Bronchial epithelial cell (primary cell): ENCODE measurements around the gene OR2AT4. TPM values are rescaled to one million over a fixed set of nuclear protein-coding genes. Genes with fewer than 3 reads are reported as not detected.
"Not testable (repeated sequence)": the region's sequence is repeated elsewhere in the genome, so short reads cannot be mapped to it uniquely, and the experiment has no call there.

Experiments used
- DNase-seq: peaks from one replicate; pipeline ENCODE4 v3.0.0-alpha.2; 2010; ENCODE audit warnings: low read depth
- FAIRE-seq: peaks from 2 replicates; lab custom pipeline; 2011; peaks lifted over from hg19 to GRCh38; lab: Jason Lieb, UNC
- H3K27me3 ChIP-seq: 2 replicates; pipeline ENCODE4 v1.5.1; 2011; ENCODE audit warnings: low read length; ENCODE audit not compliant: control insufficient read depth, insufficient read depth
- H3K36me3 ChIP-seq: 2 replicates; pipeline ENCODE4 v1.5.1; 2011; ENCODE audit warnings: low read length; ENCODE audit not compliant: control insufficient read depth, insufficient read depth
- H3K4me3 ChIP-seq: 2 replicates; pipeline ENCODE4 v1.5.1; 2011; ENCODE audit warnings: mild to moderate bottlenecking, low read depth, low read length, control low read depth
- total RNA-seq: library from RNA; depleted of rRNA; stranded (reverse); fragments of >200 nt; gene quantifications from 2 replicates; pipeline ENCODE4 v1.2.1, GENCODE V29; 2014
- TF ChIP-seq, protein P1 (sequence below): IDR thresholded peaks from 2 replicates; pipeline ENCODE4 v1.5.1; 2011; ENCODE audit warnings: mild to moderate bottlenecking, moderate library complexity, low read length, control low read depth, inconsistent platforms; ENCODE audit not compliant: insufficient read depth, severe bottlenecking

Gene OR2AT4
- total RNA-seq, 1 donor from 2014 or later, result not detected

DNA sequence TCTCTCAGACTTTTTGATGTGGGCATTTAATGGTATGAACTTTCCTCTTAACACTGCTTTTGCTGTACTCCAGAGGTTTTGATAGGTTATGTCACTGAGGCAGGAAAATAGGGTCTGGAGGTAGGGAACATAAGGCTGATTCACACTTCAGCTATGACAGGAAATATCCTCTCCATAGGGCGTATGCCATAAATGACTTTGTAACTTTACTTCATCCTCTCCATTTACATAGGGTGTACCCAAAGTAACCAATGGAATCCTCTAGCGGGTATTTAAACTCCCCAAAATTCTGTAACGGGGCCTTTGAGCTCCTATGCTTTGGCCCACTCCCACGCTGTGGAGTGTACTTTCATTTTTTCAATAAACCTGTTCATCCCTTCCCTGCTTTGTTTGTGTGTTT lies 49.5 kb downstream of the OR2AT4 start:
- no peak for FAIRE-seq
- no peak for DNase-seq
- Histone ChIP-seq H3K36me3 (no peaks in the 10 kb centered on the region), H3K4me3 (no peak overlapping the region), H3K27me3 (peaks cover 2% of the 10 kb centered on the region)
- TF ChIP-seq, protein P1, sequence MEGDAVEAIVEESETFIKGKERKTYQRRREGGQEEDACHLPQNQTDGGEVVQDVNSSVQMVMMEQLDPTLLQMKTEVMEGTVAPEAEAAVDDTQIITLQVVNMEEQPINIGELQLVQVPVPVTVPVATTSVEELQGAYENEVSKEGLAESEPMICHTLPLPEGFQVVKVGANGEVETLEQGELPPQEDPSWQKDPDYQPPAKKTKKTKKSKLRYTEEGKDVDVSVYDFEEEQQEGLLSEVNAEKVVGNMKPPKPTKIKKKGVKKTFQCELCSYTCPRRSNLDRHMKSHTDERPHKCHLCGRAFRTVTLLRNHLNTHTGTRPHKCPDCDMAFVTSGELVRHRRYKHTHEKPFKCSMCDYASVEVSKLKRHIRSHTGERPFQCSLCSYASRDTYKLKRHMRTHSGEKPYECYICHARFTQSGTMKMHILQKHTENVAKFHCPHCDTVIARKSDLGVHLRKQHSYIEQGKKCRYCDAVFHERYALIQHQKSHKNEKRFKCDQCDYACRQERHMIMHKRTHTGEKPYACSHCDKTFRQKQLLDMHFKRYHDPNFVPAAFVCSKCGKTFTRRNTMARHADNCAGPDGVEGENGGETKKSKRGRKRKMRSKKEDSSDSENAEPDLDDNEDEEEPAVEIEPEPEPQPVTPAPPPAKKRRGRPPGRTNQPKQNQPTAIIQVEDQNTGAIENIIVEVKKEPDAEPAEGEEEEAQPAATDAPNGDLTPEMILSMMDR, result no peak

DNA sequence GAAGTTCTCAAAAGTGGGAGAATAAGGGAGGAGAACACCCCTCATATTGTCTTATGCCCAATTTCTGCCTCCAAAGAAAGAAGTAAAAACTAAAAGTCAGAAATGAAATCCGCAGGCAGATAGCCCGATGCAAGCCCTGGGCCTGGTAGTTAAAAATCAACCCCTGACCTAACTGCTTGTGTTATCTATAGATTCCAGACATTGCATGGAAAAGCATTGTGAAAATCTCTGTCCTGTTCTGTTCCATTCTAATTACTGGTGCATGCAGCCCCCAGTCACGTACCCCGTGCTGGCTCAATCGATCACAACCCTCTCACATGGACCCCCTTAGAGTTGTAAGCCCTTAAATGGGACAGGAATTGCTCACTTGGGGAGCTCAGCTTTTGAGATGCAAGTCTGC lies 50.0 kb downstream of the OR2AT4 start:
- not testable (repeated sequence) for H3K36me3 ChIP-seq, DNase-seq, FAIRE-seq, H3K27me3 ChIP-seq, H3K4me3 ChIP-seq

DNA sequence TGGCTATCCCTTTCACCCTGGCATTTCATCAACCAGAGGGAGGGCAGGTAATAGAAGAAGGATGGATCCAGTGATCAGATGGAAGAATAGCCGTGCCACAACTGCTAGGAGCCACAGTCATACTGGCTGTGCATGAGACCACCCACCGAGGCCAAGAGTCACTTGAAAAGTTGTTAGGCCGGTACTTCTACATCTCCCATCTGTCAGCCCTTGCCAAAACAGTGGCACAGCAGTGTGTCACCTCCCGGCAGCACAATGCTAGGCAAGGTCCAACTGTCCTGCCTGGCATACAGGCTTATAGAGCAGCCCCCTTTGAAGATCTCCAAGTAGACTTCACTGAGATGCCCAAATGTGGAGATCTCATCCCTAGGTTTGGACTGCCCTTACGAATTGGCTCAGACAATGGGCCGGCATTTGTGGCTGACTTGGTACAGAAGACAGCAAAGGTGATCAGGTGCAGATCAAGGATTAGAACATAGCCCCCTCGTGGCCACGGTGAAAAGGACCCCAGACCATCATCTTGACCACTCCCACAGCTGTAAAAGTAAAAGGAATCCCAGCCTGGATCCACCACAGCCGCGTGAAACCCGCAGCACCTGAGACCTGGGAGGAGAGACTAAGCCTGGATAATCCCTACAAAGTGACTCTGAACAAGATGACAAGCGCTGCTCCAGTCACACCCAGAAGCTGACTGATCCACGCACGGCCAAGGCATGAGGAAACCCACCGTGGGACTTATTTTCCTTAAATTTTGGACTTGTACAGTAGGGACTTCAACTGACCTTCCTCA lies 52.1 kb downstream of the OR2AT4 start:
- H3K4me3 ChIP-seq, DNase-seq, FAIRE-seq, H3K36me3 ChIP-seq, H3K27me3 ChIP-seq: not testable (repeated sequence)

DNA sequence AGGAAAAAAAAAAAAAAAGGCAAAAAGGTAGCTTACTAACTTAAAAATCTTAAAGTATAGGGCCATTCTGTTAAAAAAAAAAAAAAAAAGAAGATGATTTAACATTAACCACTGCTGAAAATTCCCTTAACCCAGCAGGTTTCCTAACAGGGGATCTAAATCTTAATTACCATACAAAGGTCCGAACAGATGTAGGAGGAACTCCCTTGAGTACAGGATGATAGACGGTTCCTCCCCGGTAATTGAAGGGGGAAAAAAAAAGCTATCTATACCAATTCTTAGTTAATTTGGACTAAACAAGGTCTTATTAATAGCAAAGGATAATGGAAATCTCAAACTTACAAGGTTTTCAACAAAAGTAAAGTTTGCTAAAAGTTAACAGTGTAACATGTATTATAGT lies 54.9 kb downstream of the OR2AT4 start:
- FAIRE-seq, H3K27me3 ChIP-seq, DNase-seq, H3K36me3 ChIP-seq, H3K4me3 ChIP-seq: not testable (repeated sequence)

DNA sequence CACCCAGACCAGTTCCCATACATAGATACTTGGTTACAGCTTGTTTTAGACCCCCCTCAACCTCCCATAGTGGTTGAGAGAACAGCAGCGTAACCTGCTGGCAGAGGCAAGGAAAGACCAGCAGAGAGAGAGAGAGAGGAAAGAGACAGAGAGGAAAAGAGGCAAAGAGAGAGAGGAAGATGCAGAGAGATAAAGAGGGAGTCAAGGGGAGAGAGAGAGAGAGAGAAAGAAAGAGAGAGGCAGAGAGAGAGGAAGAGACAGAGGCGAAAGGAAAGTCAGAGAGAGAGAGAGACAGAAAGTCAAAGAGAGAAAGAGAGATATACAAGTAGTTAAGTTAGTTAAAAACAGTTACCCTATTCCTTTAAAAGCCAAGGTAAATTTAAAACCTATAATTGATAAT lies 55.4 kb downstream of the OR2AT4 start:
- Histone ChIP-seq H3K36me3 (no peaks in the 10 kb centered on the region), H3K27me3 (peaks cover 2% of the 10 kb centered on the region), H3K4me3 (no peak overlapping the region)
- FAIRE-seq (no peak), DNase-seq (no peak)
- TF ChIP-seq, protein P1, result no peak

DNA sequence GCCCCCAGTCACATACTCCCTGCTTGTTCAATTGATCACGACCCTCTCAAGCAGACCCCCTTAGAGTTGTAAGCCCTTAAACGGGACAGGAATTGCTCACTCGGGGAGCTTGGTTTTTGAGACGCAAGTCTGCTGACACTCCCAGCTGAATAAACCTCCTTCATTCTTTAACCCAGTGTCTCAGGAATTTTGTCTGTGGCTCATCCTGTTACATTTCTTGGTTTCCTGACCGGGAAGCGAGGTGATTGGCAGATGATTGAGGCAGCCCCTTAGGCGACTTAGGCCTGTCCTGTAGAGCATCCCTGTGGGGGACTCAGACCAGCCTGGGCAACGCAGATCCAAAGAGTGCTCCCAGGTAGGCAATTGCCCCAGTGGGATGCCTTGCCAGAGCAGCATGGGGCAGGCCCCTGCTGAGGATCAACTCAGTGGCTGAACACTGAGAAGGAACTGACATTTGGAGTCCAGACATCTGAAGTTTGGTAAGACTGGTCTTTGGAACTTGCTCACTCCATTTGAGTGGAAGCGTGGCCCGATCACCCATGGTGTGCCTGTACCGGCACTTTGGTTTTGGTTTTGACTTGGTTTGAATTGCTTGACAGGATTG lies 56.4 kb downstream of the OR2AT4 start:
- no peak overlapping the region for H3K4me3 ChIP-seq
- FAIRE-seq, result no peak
- no peak for DNase-seq
- no peaks in the 10 kb centered on the region for H3K36me3 ChIP-seq
- TF ChIP-seq, protein P1, result no peak
- peaks cover 2% of the 10 kb centered on the region for H3K27me3 ChIP-seq

DNA sequence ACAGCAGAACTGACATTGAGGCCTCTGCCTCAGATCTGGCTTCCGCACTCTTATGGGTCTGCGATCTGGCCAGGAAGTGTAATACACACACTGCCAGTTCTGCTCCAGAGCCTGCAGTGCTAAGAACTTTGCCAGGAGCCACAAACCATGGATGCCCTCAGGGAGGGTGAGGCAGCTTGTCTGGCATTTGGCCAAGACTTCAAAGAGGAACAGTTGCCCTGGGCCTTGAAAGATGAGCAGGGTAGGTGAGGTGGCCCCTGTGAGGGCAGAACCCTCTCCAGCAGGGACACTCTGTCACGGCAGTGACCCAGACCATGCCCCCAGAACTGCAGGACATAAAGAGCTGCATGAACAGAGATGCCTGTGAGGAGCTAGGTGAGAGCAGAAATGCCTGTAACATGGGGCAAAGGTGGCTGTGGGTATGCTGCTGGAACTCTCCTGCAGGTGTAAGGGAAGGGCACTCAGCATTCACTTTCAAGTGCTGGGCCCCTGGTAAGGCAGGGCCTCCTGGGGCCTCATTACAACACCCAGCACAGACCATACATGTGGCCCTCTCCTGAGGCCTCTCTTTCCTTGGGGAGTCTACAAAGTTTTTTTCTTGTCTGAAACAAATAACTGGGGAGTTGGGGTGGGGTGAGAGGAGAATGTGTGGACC lies 60.6 kb downstream of the OR2AT4 start:
- no peak for FAIRE-seq
- TF ChIP-seq, protein P1, result no peak
- H3K4me3 ChIP-seq, result no peak overlapping the region
- DNase-seq, result peak; percentile 25
- no peaks in the 10 kb centered on the region for H3K36me3 ChIP-seq
- no peaks in the 10 kb centered on the region for H3K27me3 ChIP-seq
